OCI-LY7 (cell line): ENCODE data around the gene TMPRSS6.

ENCODE experiments used
- CTCF ChIP-seq: fragments of 200-600 bp; sonication (generic); conservative IDR thresholded peaks from 2 replicates; pipeline ENCODE4 v1.5.1; 2014; ENCODE audit warnings: mild to moderate bottlenecking, antibody characterized with exemption, low read length, moderate library complexity, mixed read lengths
- EZH2phosphoT487 ChIP-seq: fragments of 200-600 bp; sonication (generic); IDR thresholded peaks from 2 replicates; pipeline ENCODE4 v1.6.1; 2018; ENCODE audit warnings: low read depth, borderline replicate concordance, mild to moderate bottlenecking, mixed run types, antibody characterized with exemption, low read length, moderate library complexity, mixed read lengths

- TF ChIP-seq CTCF (no peak), EZH2phosphoT487 (no peak)
Observed at GRCh38 chr22:37100589-37101127, 8.9 kb downstream of the TMPRSS6 start.
